ENCODE results near the gene NGLY1. TPM values are rescaled to one million over a fixed set of nuclear protein-coding genes. Genes with fewer than 3 reads are reported as not detected.

The NGLY1 gene
- total RNA-seq, 1 experiment from 2014 or later: 27.0 TPM

- Histone ChIP-seq H2AK5ac (ENCODE audit: insufficient read length, low read length) (no peak overlapping the region), H3K4me1 (ENCODE audit: insufficient read depth, low read length) (no peaks in the 10 kb centered on the region), H4K5ac (ENCODE audit: insufficient read length, low read depth, low read length) (no peak overlapping the region), H3K23me2 (ENCODE audit: insufficient read length, low read depth, low read length, poor library complexity, severe bottlenecking) (no peaks in the 10 kb centered on the region), H2BK20ac (ENCODE audit: low read depth, low read length, poor library complexity, severe bottlenecking) (no peak overlapping the region), H4K20me1 (ENCODE audit: control insufficient read depth, insufficient read depth, insufficient read length) (no peaks in the 10 kb centered on the region), H3K9ac (ENCODE audit: extremely low read depth, insufficient read length, low read length) (no peak overlapping the region), H2AFZ (ENCODE audit: low read length) (no peak overlapping the region), H3K14ac (ENCODE audit: insufficient read depth, low read length) (no peak overlapping the region), H3K4me2 (ENCODE audit: insufficient read depth, insufficient read length, low read length) (no peak overlapping the region), H3K79me1 (ENCODE audit: insufficient read depth, low read depth, low read length, poor library complexity, severe bottlenecking) (no peaks in the 10 kb centered on the region), H3K79me2 (ENCODE audit: insufficient read depth, low read length) (no peaks in the 10 kb centered on the region), H3K18ac (ENCODE audit: insufficient read length, low read depth, low read length) (no peak overlapping the region), H3K23ac (ENCODE audit: insufficient read length, low read depth, low read length) (no peak overlapping the region), H3K56ac (ENCODE audit: insufficient read length, low read depth, low read length) (no peak overlapping the region), H3K27ac (ENCODE audit: insufficient read length, low read depth, low read length) (no peak overlapping the region), H2BK120ac (ENCODE audit: low read depth, low read length, poor library complexity, severe bottlenecking) (no peak overlapping the region), H2BK12ac (ENCODE audit: insufficient read length, low read depth, low read length) (no peak overlapping the region), H4K91ac (ENCODE audit: insufficient read length, low read depth, low read length) (no peak overlapping the region), H3K9me3 (ENCODE audit: control insufficient read depth, low read depth, low read length) (no peaks in the 10 kb centered on the region), H2BK15ac (ENCODE audit: low read depth, low read length) (no peak overlapping the region), H3T11ph (ENCODE audit: low read length) (no peak overlapping the region), H4K8ac (replicated peaks; ENCODE audit: insufficient read length, low read depth, low read length) (no peak overlapping the region), H3K27me3 (ENCODE audit: insufficient read depth, low read length) (no peaks in the 10 kb centered on the region), H3K4ac (ENCODE audit: low read depth, low read length) (no peak overlapping the region), H2BK5ac (ENCODE audit: insufficient read length, low read length) (no peak overlapping the region)
- Mint-ChIP-seq H3K4me3 (no peak overlapping the region), H3K27ac (no peak overlapping the region), H3K27me3 (ENCODE audit: low read depth) (no peaks in the 10 kb centered on the region; the same call in 1 of the 2 replicates), H3K9me3 (peaks cover 0 to 9% of the 10 kb centered on the region in 2 experiments; a peak in 4 of 5 replicates), H3K36me3 (ENCODE audit: insufficient read depth in 1 of 3, low read depth in 3 of 3) (peaks cover 0 to 4% (median 0%) of the 10 kb centered on the region in 3 experiments; a peak in 1 of 7 replicates), H3K4me1 (peaks cover 0 to 6% of the 10 kb centered on the region in 2 experiments; a peak in 1 of 4 replicates)
- no CpG with 5 or more reads among the region's 4 CpGs for WGBS (ENCODE audit: extremely low coverage, insufficient read length, low lambda C conversion rate)
- DNase-seq: no peak
- TF ChIP-seq CTCF (conservative IDR thresholded peaks at IDR 0.05): no peak
These were observed 29.4 kb upstream of the NGLY1 start for GRCh38 chr3:25812644-25813043.
